Activated CD8-positive, alpha-beta memory T cell treated with anti-CD3 and anti-CD28 coated beads, Interleukin-2, amount 10 ng/mL, durations not matched to agents 7 days and 5 days (primary cell): ENCODE data around the gene EDN2. TPM values are rescaled to one million over a fixed set of nuclear protein-coding genes. Genes with fewer than 3 reads are reported as not detected.

ENCODE experiments used
- ATAC-seq: fragments of 150-1000 bp; cut with Tn5 transposase; one replicate; pipeline ENCODE4 v1.10.0; 2021; ENCODE audit warnings: moderate library complexity
- CTCF ChIA-PET: fragments of 350-600 bp; sonication (Branson Sonifier 250); formaldehyde crosslinking; loops from one replicate; lab custom pipeline; 2021; ENCODE audit warnings: antibody characterized with exemption; lab: Charles Lee
- DNase-seq: peaks from one replicate; pipeline ENCODE4 v3.0.0-alpha.2; 2020
- H3K27ac Mint-ChIP-seq: one replicate; pipeline ENCODE4 v1.8.0; 2021; ENCODE audit warnings: mild to moderate bottlenecking, mixed read lengths
- H3K27me3 Mint-ChIP-seq: one replicate; pipeline ENCODE4 v1.8.0; 2021; ENCODE audit warnings: mixed read lengths
- H3K36me3 Mint-ChIP-seq: one replicate; pipeline ENCODE4 v1.8.0; 2021; ENCODE audit warnings: mild to moderate bottlenecking, mixed read lengths
- H3K4me1 Mint-ChIP-seq: one replicate; pipeline ENCODE4 v1.8.0; 2021; ENCODE audit warnings: mixed read lengths
- H3K4me3 Mint-ChIP-seq: one replicate; pipeline ENCODE4 v1.8.0; 2021; ENCODE audit warnings: mild to moderate bottlenecking, moderate library complexity, mixed read lengths
- H3K9me3 Mint-ChIP-seq: one replicate; pipeline ENCODE4 v1.8.0; 2022; ENCODE audit warnings: low read depth, mixed read lengths
- total RNA-seq, 2 experiments: library from RNA; stranded (reverse); gene quantifications; one replicate each; pipeline ENCODE4 v1.2.3, GENCODE V29; 2021

The EDN2 gene
- total RNA-seq, 2 experiments from 2014 or later: not detected

DNA sequence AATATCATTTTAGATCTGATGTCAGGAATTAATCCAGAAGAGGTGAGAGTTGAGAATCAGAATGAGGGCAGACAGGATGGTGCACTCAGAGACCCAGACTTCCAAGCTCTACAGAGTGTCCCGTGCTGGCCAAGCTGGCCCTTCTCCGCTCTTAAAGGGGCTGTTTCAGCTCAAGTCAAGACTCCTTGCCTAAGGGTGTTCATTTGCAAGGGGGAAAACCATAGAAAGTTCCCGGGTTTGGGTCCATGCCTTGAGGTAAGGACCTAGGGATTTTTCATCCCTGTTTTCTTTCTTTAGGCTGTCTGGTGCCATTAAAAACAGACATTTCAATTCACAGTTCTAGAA is 47.5 kb downstream of the EDN2 start:
- peaks cover 51% of the 10 kb centered on the region for H3K27me3 Mint-ChIP-seq
- no peaks in the 10 kb centered on the region for H3K36me3 Mint-ChIP-seq
- no peak for DNase-seq
- H3K4me1 Mint-ChIP-seq: no peaks in the 10 kb centered on the region
- CTCF ChIA-PET: no interaction called here
- no peak overlapping the region for H3K4me3 Mint-ChIP-seq
- no peak overlapping the region for H3K27ac Mint-ChIP-seq
- no peak for ATAC-seq
- H3K9me3 Mint-ChIP-seq: no peaks in the 10 kb centered on the region

DNA sequence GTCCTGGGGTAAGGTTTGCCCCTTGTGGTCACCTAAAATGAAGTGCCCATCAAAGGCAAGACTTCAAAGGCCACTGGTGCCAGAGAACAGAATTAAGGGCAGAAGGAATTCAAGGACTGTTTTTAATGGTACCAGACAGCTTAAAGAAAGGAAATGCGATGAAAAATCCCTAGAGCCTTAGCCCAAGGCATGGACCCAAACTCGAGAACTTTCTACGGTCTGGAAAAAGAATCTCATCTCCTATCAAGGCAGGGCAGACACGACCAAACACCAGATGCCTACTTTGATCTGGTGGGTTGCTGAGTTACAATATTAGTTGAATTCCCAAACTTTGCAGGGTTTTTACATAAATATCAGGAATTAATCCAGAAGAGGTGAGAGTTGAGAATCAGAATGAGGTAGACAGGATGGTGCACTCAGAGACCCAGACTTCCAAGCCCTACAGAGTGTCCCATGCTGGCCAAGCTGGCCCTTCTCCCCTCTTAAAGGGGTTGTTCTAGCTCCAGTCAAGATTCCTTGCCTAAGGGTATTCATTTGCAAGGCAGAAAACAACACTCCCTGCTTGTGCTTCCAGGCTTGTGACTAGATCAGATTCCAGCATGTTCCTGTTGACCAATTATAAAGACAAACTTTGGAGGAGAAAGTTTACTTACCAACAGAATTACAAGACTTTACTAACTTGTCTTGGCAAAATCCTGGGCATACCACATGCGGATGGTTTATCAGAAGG is 48.0 kb downstream of the EDN2 start:
- CTCF ChIA-PET: no interaction called here
- ATAC-seq: no peak
- no peaks in the 10 kb centered on the region for H3K4me1 Mint-ChIP-seq

DNA sequence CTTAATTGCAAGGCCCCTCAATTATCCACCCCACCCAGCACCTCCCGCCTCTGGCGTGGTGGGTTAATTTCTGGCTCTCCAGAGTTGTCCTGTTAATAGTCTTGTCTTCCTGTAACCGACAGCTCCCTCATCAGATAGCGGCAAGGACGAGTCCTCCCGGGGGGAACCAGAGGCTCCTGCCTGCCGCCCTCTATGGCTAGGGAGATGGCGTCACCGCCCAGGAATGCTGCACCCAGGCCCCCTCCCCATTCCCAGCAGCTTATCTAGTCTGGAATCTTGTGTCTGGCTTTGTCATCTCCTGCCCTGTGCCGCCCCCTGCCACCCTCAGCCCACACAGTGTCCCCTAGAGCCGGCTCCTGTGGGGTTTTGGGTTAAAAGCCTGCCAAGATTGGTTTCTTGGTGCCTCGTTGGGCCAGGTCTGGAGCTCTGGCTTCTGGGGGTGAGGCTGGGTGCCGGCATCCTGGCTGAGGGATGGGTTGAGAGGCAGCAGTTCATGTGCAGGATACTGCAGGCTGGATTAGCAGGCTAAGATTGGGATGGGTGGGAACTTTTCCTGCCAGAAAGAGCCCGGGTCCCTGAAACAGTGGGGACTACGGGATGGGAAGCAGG is 48.8 kb downstream of the EDN2 start:
- Mint-ChIP-seq H3K4me3 (no peak overlapping the region), H3K4me1 (no peaks in the 10 kb centered on the region), H3K27ac (no peak overlapping the region), H3K27me3 (peaks cover 51% of the 10 kb centered on the region), H3K9me3 (no peaks in the 10 kb centered on the region), H3K36me3 (no peaks in the 10 kb centered on the region)
- DNase-seq (no peak), ATAC-seq (no peak)
- CTCF ChIA-PET: interaction anchor here (1.5 kb wide), 1 partner anchor 114 kb away, joined by 4 read pairs; no protein-coding TSS in a partner anchor

More for the DNA sequence above, 48.0 kb downstream of the EDN2 start:
- H3K36me3 Mint-ChIP-seq: no peaks in the 10 kb centered on the region
- no peaks in the 10 kb centered on the region for H3K9me3 Mint-ChIP-seq
- H3K4me3 Mint-ChIP-seq: no peak overlapping the region
- peaks cover 51% of the 10 kb centered on the region for H3K27me3 Mint-ChIP-seq
- no peak overlapping the region for H3K27ac Mint-ChIP-seq
- DNase-seq: no peak

DNA sequence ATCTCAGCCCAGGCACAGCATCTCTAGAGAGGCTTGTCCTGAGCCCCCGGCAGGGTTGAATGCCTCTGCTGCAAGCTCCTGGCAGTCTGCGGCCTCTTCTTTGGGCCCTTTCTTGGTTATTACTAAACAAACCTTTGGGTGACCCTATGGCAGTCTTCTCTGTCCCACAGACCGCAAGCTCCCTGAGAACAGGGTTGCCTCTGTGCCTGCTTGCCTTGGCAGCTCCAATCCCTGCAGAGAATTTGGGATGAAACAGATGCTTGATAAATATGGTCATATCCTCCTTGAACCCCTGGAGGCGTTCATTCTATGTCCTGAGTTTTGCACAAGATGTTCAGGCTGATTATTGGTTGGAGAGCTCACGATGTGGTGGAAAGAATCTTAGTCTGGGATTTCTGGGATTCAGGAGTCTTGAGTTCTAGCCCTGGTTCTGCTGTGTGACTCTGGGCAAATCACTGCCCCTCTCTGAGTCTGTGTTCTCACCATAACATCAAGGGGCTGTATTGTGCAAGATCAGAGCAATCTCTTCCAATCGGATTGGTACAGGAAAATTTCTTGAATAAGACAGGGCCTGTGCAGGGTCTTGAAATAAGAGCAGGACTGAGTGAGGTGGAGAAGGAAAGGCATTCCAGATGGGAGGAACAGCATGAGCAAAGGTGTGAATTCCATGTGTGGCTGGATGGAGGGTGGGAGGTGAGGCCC is 49.6 kb downstream of the EDN2 start:
- H3K4me1 Mint-ChIP-seq: no peaks in the 10 kb centered on the region
- H3K27me3 Mint-ChIP-seq: peaks cover 54% of the 10 kb centered on the region
- CTCF ChIA-PET: interaction anchor here (1.1 to 1.9 kb wide), 4 partner anchors 17 to 168 kb away, joined by 3 to 7 read pairs (median 4); no protein-coding TSS in a partner anchor

DNA sequence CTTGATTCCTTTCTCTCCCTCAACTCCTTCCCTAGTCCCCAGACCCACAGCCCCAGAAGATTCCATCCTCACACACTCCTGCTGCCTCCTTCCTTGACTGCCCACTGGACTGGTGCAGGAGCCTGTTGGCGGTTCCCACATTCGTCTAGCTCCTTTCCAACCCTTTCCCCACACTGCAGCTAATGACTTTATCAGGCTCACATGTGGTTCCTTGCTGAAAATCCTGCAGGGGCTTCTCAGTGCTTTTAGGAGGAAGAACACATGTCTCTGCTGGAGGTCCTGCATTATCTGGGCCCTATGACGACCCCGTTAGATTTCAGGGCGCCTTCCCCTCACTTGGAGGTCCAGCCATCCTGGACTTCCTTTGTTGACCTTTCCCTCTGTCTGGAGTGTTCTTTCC is 50.2 kb downstream of the EDN2 start:
- Mint-ChIP-seq H3K27ac (no peak overlapping the region), H3K27me3 (peaks cover 54% of the 10 kb centered on the region), H3K36me3 (no peaks in the 10 kb centered on the region), H3K9me3 (no peaks in the 10 kb centered on the region), H3K4me1 (no peaks in the 10 kb centered on the region), H3K4me3 (no peak overlapping the region)
- CTCF ChIA-PET: interaction anchor here (0.9 to 1.9 kb wide), 8 partner anchors 12 to 226 kb away, joined by 3 to 7 read pairs (median 4); no protein-coding TSS in a partner anchor
- DNase-seq: no peak
- no peak for ATAC-seq

More for the DNA sequence above, 49.6 kb downstream of the EDN2 start:
- ATAC-seq (no peak), DNase-seq (no peak)
- Mint-ChIP-seq H3K27ac (no peak overlapping the region), H3K36me3 (no peaks in the 10 kb centered on the region), H3K9me3 (no peaks in the 10 kb centered on the region), H3K4me3 (no peak overlapping the region)

DNA sequence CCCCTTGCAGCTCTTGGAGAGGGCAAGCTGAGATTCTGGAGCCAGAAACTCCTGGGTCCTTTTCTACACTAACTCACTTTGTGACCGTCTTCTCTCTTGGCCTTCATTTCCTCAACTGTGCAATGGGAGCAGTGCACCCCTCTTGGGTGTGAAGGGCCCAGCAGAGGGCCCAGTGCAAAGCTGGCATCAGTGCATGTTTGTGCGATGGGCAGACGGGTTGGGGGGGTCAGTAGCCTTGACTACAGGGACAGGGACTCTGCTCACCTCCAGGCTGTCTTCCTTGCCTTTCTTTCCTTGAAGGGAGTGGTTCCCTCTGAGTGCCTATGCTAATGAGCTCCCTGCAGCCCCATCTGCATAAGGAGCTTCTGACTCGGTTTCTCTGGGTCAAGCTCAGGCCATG is 51.0 kb downstream of the EDN2 start:
- no peak for ATAC-seq
- DNase-seq: no peak
- H3K27ac Mint-ChIP-seq: no peak overlapping the region
- H3K36me3 Mint-ChIP-seq: no peaks in the 10 kb centered on the region
- H3K27me3 Mint-ChIP-seq: peaks cover 48% of the 10 kb centered on the region
- no peaks in the 10 kb centered on the region for H3K9me3 Mint-ChIP-seq
- H3K4me3 Mint-ChIP-seq: no peak overlapping the region
- H3K4me1 Mint-ChIP-seq: no peaks in the 10 kb centered on the region
- CTCF ChIA-PET: interaction anchor here (0.9 to 1.9 kb wide), 11 partner anchors 11 to 476 kb away, joined by 3 to 7 read pairs (median 4); partner anchors contain the start of gene FOXO6

DNA sequence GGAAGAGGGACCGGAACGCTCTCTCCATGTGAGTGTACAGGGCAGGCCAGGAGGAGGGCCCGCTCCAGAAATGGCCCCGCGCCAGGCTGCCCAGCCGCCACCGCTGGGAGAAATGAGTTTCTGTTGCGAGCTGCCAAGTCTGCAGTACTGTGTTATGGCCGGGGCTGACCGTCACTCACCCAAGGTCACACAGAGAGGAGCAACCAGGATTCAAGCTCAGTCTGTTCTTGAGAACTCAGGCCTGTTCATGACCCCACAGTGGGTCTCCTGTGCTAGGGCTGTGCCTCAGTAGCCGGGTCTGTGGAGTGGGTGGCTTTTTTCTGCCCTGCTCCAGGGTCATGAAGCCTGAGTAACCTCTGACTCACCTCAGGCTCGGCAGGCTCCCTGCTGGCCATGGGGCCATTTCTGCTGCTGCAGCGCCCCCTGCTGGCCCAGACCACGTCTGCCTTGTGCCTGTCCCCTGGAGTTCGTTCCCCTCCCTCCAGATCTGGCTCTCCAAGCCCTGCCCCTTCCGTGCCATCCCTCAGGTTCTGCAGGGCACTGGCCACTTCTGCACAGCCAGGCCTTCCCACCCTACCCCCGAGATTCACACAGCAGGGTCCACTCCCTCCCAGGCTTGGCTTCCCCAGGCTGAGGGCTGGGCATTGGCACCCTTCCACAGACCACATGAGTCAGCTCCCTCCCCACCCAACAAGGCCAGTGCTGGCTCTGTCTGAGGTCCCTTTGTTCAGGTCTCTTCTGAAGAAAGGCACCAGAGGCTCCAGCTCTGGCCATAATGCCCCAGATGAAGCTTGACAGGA is 51.8 kb downstream of the EDN2 start:
- Mint-ChIP-seq H3K27me3 (peaks cover 42% of the 10 kb centered on the region), H3K4me3 (no peak overlapping the region), H3K36me3 (no peaks in the 10 kb centered on the region), H3K9me3 (no peaks in the 10 kb centered on the region), H3K4me1 (no peaks in the 10 kb centered on the region), H3K27ac (no peak overlapping the region)
- ATAC-seq (peak; percentile 80), DNase-seq (peak; percentile 77)
- CTCF ChIA-PET: interaction anchor here (0.9 to 1.9 kb wide), 9 partner anchors 10 to 476 kb away, joined by 3 to 7 read pairs (median 4); partner anchors contain the start of gene FOXO6

DNA sequence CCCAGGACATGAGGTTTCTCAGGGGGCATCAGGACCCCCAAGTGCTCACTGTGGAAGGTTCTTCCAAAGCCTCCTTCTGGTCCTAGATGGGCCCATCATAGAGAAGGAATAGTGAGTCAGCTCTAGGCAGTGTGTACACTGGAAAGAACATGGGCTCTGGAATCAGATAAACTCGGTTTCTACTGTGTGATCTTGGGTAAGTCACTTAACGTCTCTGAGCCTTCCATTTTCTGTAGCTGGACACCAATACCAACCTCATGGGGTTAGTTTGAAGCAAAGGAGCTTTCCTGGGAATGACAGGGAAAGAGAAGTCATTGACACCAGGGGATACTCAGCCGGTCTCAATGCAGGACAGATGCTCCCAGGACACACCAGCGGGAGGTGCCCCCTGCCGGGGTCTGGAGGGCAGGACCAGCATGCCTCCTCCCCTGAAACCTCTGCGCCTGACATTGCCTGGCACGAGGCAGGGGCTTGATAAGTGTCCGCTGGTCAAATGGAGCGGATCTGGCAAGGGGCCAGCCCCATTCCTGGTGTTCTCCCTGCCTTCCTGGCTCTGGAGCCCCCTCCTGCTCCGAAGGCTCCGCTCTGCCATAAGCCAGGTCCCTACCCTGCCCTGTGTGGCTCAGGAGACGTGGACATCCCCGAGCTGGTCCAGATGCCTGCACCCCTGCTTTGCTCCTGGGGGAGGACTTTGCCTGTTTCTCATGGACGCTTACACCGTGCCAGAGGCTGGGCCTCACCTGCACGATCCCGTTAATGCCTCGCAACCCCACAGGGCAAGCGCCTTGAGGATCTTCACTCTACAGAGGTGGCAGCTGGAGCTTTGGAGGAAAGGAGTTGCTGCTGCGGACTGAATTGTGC is 52.8 kb downstream of the EDN2 start:
- CTCF ChIA-PET: interaction anchor here (0.9 to 1.7 kb wide), 5 partner anchors 9 to 164 kb away, joined by 3 to 4 read pairs (median 4); partner anchors contain the start of gene FOXO6
- H3K9me3 Mint-ChIP-seq: no peaks in the 10 kb centered on the region
- no peak for DNase-seq
- ATAC-seq: no peak
- no peak overlapping the region for H3K27ac Mint-ChIP-seq
- H3K4me1 Mint-ChIP-seq: no peaks in the 10 kb centered on the region
- H3K27me3 Mint-ChIP-seq: peaks cover 34% of the 10 kb centered on the region
- H3K4me3 Mint-ChIP-seq: no peak overlapping the region
- H3K36me3 Mint-ChIP-seq: no peaks in the 10 kb centered on the region

DNA sequence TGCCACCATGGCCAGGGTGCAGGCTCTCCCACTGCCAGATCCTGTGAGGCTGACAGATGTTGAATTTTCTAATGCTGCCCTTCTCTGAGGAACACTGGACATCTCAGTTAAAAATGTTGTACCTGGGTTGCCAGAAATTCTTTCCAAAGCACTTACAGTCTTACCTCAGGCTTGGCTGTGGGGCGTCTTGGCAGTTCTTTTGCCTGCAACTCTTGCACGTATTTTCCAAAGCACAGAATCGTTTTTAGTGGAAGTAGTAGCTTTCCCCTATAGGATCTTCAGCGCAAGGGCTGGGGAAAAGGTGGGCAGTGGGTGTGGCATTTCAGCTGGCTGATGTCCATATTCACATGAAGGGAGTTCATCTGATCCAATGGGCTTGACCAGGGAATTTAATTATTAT is 53.9 kb downstream of the EDN2 start:
- H3K27me3 Mint-ChIP-seq: peaks cover 23% of the 10 kb centered on the region
- no peaks in the 10 kb centered on the region for H3K36me3 Mint-ChIP-seq
- CTCF ChIA-PET: interaction anchor here (1.1 kb wide), 1 partner anchor 35 kb away, joined by 3 read pairs; no protein-coding TSS in a partner anchor
- no peaks in the 10 kb centered on the region for H3K9me3 Mint-ChIP-seq
- DNase-seq (no peak), ATAC-seq (no peak)
- H3K4me1 Mint-ChIP-seq: no peaks in the 10 kb centered on the region
- no peak overlapping the region for H3K27ac Mint-ChIP-seq
- H3K4me3 Mint-ChIP-seq: no peak overlapping the region

DNA sequence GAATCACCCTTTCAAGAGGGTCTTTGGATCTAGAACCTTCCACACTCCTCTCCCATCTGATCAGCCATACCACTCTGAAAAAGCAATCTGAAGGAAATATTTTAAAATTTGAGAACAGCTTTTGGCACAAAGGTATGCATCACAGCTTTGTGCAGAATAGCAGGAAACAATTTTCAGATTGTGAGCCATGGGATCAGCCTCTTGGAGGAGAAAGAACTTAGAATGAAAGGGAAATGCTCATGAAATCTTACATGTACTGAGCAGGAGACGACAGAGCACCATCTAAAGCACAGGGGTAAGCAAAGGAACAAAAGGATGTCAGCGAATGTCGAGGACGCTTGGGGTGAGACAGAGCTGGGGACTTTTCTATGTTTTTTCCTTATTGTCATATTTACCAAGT is 54.4 kb downstream of the EDN2 start:
- peaks cover 18% of the 10 kb centered on the region for H3K27me3 Mint-ChIP-seq
- CTCF ChIA-PET: interaction anchor here (1.1 kb wide), 1 partner anchor 34 kb away, joined by 3 read pairs; no protein-coding TSS in a partner anchor
- no peaks in the 10 kb centered on the region for H3K9me3 Mint-ChIP-seq
- ATAC-seq (no peak), DNase-seq (no peak)
- no peaks in the 10 kb centered on the region for H3K36me3 Mint-ChIP-seq
- no peaks in the 10 kb centered on the region for H3K4me1 Mint-ChIP-seq
- H3K4me3 Mint-ChIP-seq: no peak overlapping the region
- no peak overlapping the region for H3K27ac Mint-ChIP-seq

DNA sequence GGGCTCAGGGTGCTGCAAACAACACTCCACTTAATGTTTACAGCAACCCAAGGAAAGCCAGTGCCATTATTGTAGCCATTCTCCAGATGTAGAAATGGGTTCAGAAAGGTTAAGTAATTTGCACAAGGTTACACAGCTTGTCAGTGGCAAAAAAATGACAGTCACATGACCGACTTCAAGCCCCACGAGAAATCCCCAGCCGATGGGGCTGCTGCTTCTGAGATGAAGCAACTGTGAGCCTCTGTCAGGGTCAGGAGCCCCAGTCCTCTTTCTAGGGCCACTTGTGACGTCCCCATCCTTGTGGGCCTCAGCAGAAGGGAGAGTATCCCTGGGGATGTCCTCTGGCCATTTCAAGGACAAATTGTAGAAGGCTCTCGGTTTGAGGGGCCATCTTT is 54.8 kb downstream of the EDN2 start:
- CTCF ChIA-PET: interaction anchor here (1.1 kb wide), 1 partner anchor 34 kb away, joined by 3 read pairs; no protein-coding TSS in a partner anchor
- no peak for ATAC-seq
- H3K4me1 Mint-ChIP-seq: no peaks in the 10 kb centered on the region
- H3K36me3 Mint-ChIP-seq: no peaks in the 10 kb centered on the region
- H3K27ac Mint-ChIP-seq: no peak overlapping the region
- no peak for DNase-seq
- peaks cover 14% of the 10 kb centered on the region for H3K27me3 Mint-ChIP-seq
- H3K4me3 Mint-ChIP-seq: no peak overlapping the region
- H3K9me3 Mint-ChIP-seq: no peaks in the 10 kb centered on the region
